OCI-LY1 (cell line): ENCODE measurements around the gene CSF1.

Experiments
- CTCF ChIP-seq: fragments of 200-600 bp; sonication (generic), shearing (Covaris generic); IDR thresholded peaks from 2 replicates; pipeline ENCODE4 v1.5.1; 2017; ENCODE audit warnings: mild to moderate bottlenecking, antibody characterized with exemption, low read length, moderate library complexity, mixed read lengths
- EZH2 ChIP-seq: fragments of 200-600 bp; sonication (generic), shearing (Covaris generic); IDR thresholded peaks from 2 replicates; pipeline ENCODE4 v1.8.0; 2017; ENCODE audit warnings: borderline replicate concordance, mixed run types, mild to moderate bottlenecking, antibody characterized with exemption, low read length, moderate library complexity, mixed read lengths

GRCh38 chr1:109977657-109978378 lies 67.2 kb downstream of the CSF1 start:
- TF ChIP-seq CTCF (no peak), EZH2 (no peak)
